GM10248 (cell line): Measurements from ENCODE around the gene TNNI3K.

Source experiments
- CTCF ChIA-PET: fragments of 300-600 bp; sonication (Branson Sonifier 250); formaldehyde crosslinking; extraction: SDS; loops from one replicate; lab custom pipeline; 2021; ENCODE audit warnings: antibody characterized with exemption; lab: Yijun Ruan, JAX
- POLR2A ChIA-PET: fragments of 350-650 bp; sonication (Branson Sonifier 250); formaldehyde crosslinking; extraction: SDS; loops from one replicate; lab custom pipeline; 2020; ENCODE audit warnings: antibody characterized with exemption; lab: Yijun Ruan, JAX
- DNase-seq: peaks from one replicate; pipeline ENCODE4 v3.0.0; 2012; ENCODE audit errors: extremely low spot score
- CTCF ChIP-seq: IDR thresholded peaks from 2 replicates; pipeline ENCODE4 v1.5.1; 2012; ENCODE audit warnings: mild to moderate bottlenecking, low read depth; ENCODE audit errors: extremely low read depth, missing control alignments, control extremely low read depth

The TNNI3K gene

GRCh38 chr1:74271503-74271902 is 36.3 kb downstream of the TNNI3K start:
- CTCF ChIA-PET: interaction anchor here (0.9 to 2.3 kb wide), 2 partner anchors 9 to 12 kb away, joined by 3 to 6 read pairs; no protein-coding TSS in a partner anchor
- no peak for TF ChIP-seq CTCF
- no peak for DNase-seq
- POLR2A ChIA-PET: no interaction called here

- ChIA-PET POLR2A (no interaction called here), CTCF (no interaction called here)
- DNase-seq: no peak
- no peak for TF ChIP-seq CTCF
These were observed 45.6 kb downstream of the TNNI3K start for GRCh38 chr1:74280642-74281396.

- POLR2A ChIA-PET: no interaction called here
These were observed 51.2 kb downstream of the TNNI3K start for GRCh38 chr1:74286414-74286813.

GRCh38 chr1:74314438-74314837 is 79.3 kb downstream of the TNNI3K start:
- TF ChIP-seq CTCF: no peak
- DNase-seq: no peak
- ChIA-PET POLR2A (no interaction called here), CTCF (interaction anchor here (1.5 kb wide), 1 partner anchor 9 kb away, joined by 3 read pairs; no protein-coding TSS in a partner anchor)

More at GRCh38 chr1:74286414-74286813, 51.2 kb downstream of the TNNI3K start:
- no peak for TF ChIP-seq CTCF
- CTCF ChIA-PET: no interaction called here
- DNase-seq: no peak

GRCh38 chr1:74316302-74316701 is 81.1 kb downstream of the TNNI3K start:
- CTCF ChIA-PET: interaction anchor here (1.5 kb wide), 1 partner anchor 10 kb away, joined by 3 read pairs; no protein-coding TSS in a partner anchor
- no peak for DNase-seq
- POLR2A ChIA-PET: no interaction called here
- TF ChIP-seq CTCF: no peak

GRCh38 chr1:74317663-74318062 is 82.5 kb downstream of the TNNI3K start:
- no peak for TF ChIP-seq CTCF
- POLR2A ChIA-PET: no interaction called here
- CTCF ChIA-PET: no interaction called here
- DNase-seq: no peak
